NOMO-1 (cell line): Measurements from ENCODE around the gene PRCD.

Source experiments
- DNase-seq, 2 experiments: peaks; one replicate each; lab custom pipeline; 2025; ENCODE audit not compliant: unreplicated experiment in 2 of 2; lab: John Stamatoyannopoulos, UW

PRCD gene, protein sequence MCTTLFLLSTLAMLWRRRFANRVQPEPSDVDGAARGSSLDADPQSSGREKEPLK

DNA sequence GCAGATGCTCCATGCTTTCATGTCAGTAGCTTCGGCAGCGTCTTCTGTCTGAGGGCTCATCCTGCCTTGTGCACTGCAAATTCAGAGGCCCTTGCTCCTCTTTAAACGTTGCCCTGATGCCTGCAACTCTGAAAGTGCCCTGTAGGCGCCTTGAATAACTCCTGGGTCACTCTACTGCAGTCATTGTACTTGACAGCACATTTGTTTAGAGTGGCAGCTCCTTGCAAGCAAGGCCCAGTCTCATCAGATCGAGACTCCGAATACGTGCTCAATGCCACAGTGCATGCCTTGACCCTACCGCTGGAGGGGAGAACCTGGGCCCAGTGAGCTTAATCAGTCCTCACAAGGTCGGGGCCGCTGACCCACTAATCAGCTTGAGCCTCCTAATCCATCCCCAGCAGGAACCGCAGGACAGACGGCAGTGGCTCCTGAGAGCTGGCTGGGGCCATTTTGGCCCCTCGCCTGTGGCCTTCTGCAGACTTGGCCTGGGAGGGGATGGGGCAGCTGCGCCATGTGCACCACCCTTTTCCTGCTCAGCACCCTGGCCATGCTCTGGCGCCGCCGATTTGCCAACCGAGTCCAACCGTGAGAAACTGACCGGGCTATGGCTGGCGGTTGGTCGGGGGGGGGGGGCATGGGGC is at the start of gene PRCD:
Gene PRCD, plus strand, starts transcription at position 414 of the 641 bp plus-strand sequence. Its CDS starts 98 bp downstream, at position 512.
- no peak for DNase-seq

DNA sequence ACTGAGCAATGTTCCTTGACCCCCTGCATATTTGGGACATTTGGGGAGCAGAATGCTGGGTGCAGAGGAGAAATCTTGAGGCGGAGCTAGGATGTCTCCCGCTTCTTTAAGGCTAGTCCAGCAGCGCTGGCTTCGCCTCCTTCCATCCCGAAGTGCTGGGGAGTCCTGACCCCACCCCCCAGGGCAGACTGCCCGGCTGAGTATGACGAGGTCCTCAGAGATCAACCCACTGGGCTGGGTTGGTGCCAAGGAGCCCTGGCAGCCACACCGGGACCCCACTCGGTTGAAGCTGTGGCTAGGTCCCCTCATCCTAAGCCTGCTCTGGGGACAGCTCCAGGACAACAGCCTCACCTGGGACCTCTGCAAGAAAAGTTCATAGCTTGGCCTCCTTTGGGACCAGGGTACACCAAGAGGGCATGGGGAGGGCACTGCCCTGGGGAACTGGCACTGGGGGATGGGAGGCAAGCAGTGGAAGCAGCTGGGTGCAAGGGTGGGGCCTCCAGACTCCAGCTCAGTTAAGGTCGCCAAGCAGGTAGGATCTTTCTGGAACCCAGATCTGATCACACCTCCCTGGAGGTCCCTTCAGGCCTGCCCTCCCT is 49.6 kb upstream of the PRCD start:
- DNase-seq, result no peak

DNA sequence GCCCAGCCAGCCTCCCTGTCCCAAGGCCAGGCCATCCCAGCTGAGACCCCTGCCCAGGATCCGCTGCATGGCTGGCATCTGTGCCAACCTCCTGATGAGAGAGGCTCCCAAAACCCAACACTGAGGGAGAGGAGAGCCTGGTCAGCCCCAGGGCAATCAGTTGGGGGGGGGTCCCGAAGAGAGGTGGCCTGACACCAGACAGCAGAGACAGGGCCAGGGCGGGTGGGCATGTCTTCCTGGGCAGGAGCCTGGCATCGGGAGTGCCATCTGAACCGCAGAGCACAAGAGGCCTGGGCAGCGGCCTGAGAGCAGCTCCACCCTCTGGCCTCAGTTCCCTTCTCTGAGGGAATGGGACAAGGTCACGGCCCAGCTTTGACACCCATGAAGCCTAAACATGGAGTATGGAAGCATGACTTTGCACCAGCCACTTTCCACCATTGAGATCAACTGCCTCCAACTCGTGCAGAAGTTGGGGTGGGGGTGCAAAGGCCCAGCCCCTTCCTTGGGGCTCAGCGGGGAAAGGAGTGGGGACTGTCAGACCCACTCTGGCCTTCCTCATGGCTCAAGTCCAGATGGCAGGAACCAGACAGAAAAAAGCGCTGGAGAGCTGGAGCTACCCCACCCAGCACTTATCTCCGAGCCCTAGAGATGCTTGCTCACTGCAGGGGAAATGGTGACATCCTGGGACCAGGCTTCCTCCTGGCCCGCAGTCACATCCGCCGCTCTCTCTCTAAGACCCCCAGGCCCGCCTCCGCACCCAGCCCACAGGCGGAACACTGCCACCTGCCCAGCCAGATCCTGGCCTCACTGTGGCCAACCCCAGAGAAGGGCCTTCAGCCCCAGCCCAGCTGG is 48.3 kb upstream of the PRCD start:
- DNase-seq, result no peak

DNA sequence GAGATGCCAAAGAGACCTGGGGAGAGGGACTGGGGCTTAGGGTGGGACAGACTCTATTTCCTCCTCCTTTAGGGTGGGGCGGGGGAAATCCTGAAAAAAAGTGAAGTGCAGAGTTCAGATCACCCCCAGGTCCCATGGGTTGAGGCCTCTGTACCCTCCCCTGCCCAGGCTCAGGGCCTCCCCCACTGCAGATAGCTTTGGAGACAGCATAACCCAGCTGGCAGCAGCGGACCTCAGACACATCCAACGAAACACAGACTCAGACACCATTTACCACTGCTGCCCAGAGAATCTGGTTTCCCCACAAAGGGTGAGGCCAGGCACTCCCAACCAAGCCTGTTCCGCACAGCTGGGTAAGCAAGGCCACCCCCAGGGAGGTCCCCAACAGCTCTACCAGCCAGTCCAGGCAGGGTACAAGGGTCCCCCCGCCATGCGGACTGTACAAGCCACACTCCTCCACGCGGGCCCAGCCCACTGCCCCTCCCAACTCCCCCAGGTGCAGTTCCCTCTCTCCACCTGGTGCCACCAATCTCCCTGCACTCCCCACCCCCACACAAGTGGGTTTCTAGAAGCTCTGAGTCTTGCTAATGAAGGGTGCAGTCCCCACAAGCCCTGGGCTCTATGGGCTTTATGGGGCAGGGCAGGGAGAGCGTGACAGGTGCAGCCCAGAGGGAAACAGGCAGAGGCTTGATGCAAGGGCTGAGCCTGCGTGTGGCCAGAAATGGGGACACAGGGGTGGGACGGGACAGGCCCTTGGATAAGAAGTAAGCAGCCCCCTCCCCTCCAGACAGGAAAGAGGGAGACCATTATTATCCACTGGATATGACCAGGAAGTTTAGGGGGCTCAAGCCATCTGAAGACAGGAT is 47.5 kb upstream of the PRCD start:
- DNase-seq, result no peak

DNA sequence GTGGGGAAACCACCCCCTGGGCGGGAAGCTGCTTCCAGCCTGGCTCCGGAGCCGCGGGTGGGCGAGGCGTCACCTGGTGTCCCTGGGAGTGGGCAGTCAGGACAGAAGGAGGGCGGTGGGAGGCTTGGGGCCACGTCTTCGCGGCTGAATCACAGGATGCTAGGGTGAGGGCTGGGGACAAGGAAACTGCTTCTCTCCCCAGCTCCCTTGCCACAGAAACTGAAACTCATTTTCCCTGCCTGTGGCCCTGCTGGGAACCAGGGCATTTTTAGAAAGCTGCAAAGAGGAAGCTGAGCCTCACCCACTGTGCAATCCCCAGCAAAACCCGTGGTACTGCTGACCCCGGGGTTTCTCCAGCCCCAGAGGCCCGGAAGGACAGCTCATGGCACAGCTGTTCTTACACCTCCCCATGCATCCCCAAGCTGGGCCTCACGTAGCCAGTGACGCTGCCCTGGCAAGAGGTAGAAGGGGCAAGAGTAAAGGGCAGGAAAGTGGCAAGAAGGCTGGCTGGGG is 46.8 kb upstream of the PRCD start:
- peak; percentile 94 to 95 for DNase-seq

DNA sequence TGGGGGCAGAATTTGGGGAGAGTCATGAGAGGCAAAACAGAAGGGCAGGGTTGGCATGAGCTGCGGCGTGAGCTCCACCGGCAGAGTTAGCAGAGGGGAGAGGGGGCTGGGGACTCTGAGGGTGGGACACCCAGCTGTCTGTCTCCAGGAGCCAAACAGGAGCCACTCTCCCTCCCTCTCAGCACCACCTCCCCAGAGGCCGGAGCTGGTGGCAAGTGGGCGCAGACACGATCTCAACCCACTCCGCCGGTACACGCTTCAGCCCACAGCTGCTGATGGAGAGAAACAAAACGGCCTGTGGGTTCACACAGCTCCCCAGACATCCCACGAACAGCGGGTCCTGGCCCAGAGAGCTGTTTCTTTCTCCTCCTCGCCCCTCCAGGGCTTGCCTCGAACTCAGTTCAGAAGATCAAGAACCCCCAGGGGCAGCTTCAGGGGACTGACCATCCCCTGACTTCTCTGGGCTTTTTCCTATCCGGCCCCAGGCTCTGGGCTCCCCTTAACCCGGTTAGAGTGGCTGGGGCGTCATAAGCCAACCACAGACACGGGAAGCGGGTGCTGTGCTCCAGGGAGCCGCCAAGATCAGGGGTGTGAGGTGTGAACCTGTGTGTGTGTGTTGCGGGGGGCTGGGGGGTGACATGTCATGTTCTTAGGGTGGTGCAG is 46.2 kb upstream of the PRCD start:
- no peak for DNase-seq

DNA sequence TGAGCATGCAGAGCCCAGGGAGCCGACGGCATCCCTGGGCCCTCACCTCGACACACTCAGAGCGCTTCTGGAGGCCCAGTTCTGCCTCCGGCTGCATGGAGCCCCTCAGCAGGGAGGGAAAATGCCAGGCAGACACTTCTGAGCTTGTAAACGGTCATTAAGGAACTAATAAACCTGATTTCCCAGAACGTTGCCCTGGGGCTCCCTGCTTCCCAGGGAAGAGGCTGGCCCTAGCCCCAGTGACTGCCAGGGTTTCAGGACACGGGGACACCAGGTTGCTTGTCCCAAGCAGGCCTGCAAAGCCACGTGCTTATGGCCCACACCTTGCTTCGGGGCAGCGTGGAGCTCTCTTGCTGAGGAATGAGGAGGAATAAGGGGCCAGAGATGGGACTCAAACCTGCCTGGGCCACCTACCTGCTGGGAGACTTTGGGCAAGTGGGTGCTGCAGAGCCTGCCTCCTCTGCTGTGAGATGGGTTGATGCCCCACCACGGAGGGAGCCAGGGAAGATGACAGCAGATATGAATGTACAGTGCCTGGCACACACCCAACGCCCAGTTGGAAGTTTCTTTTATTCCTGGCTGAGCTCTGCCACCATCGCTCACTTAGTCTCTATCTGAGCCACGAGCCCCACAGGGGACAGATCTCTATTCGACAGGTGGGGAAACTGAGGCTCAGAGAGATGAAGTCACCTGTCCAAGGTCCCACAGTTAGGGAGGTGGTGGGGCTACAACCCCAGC is 44.0 kb upstream of the PRCD start:
- DNase-seq, result no peak

DNA sequence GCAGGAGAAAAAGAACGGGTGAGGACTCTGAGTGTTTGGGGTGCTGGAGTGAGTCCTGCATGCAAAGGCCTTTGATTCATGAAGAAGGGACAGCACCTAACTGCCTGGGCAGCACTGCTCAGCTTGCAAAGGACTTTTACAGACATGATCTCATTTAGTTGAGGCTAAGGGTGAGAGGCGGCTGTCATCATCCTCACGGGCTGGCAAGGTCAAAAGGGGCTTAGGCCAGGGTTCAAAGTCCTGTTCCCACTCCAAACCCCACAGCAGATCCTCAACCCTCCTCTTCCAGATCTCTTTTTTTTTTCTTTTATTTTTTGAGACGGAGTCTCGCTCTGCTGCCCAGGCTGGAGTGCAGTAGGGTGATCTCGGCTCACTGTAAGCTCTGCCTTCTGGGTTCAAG is 43.4 kb upstream of the PRCD start:
- no peak for DNase-seq

DNA sequence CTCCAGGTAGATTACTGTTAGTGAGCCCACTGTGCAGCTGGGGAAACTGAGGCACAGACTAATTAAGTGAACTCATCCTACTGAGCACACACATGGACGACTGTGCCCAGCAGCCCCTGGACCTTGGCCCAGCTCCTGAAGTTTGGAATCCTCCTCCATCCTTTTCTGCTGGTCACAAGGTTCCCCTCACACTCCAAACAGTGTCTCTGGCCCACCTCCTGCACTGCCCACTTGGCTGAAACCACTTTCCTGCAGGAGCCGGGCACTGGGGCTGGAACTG is 42.2 kb upstream of the PRCD start:
- DNase-seq, result no peak

DNA sequence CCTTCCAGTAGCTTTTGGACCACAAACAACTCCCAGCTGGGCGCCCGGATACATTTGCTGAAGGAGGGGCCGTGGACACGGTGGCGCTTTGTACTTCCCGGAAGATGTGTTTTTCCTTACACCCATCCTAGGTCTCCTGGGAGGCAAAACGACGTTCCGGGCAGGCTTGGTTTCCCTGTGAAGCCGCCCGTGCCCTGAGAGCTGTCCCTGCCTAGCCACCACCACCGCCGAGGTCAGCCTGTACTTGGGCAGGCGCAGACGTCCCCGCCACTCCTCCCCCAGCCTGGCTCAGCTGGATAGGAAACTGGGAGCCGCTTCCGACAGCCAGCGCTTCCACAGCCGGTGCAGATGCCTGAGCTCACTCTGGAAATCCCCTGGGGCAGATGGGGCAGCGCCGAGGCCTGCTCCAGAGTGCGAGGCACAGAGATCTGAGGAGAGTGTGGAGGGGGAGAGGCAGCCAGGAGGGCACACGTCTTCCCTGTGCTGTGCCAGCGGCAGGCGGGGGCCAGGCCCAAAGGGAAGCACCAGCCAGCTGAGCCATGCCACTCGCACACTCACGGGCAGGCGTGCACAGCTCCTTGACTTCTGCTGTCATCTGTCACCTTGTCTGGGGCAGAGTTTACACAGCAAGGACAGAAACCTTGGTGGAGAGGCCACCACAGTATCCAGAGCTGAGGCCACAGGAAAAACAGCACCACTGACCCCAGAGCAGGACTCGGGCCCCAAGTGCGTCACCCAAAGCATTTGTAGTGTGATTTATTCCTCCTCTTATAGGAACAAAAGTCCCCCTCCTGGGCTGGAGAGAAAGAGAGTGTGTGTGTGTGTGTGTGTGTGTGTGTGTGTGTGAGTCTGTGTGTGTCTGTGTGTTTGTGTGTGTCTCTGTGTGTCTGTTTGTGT is 41.6 kb upstream of the PRCD start:
- DNase-seq, result no peak

DNA sequence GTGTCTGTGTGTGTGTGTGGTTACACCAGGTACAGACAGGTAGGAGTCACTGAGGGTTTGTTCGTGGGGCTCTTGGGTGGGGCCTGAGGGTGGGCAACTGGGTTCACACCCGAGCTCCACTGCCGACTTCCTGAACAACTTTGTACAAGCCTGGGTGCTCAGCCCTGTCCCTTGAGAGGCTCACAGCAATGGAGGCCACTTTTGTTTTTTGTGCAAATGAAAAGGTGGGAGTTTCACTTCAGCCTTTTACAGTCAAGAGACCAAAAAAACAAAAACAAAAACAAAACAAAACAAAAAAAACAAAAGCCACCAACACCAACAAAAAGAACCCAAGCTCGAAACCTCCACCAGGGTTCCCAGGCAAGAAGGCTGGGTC is 41.0 kb upstream of the PRCD start:
- no peak for DNase-seq

DNA sequence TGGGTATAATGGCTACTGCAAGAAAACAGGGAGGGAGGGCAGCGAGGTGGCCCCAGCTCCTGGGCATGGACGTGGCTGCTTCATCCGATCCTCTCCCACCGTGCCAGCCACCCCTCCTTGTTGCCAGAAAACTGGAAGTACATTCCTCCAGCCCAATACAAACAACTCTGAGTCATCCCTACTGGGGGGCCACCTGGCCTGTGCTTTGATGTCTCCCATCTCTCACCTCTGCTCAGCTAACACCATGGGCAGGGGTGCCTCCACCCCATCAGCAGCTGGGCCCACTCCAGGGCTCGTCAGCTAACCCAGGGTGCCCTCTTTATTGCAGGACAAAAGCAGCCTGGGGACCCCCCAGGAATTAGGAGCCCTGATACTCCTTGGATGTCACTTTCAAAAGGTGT is 40.6 kb upstream of the PRCD start:
- no peak for DNase-seq

DNA sequence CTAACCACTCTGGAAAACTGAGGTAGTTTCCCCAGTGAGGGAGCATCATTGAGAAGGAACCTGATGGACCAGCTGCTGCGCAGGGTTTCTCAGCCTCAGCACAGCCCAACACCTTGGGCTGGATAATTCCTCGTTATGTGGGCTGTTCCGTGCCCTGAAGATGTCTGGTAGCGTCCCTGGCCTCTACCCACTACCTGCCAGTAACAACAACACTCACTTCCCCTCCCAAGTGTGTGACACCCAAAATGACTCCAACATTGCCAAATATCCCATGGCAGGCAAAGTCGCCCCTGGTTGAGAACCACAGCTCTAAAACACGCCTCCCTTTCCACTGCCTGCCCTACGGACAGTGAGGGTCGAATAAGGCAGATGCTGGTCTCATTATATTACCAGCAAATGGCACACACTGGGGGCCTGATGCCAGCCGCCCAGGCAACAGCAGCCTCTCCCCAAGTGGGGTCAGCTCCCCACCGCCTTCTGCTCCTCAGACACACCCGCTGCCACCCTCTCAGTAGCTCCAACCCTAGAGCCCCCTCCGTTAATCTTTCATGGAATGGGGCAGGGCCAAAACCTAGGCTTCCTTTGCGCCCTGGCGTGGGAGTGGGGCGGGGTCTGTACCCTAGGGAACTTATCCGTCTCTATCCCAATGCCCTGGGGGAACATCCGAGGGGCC is 39.6 kb upstream of the PRCD start:
- DNase-seq, result peak in 1 of 2 experiments; percentile 55

DNA sequence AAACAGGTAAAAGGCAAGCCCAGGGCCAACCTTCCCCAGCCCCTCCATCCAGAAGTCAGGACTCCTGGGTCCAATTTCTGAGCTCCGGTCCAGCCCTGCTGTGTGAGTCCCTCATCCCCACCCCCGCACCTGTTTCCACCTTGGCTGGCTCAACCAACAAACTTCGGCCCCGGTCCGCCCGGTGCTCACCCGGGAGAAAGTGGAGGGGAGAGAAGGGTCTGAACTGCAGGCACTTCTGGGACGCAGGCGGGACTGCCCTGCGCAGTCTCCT is 39.2 kb upstream of the PRCD start:
- peak in 1 of 2 experiments; percentile 13 for DNase-seq

DNA sequence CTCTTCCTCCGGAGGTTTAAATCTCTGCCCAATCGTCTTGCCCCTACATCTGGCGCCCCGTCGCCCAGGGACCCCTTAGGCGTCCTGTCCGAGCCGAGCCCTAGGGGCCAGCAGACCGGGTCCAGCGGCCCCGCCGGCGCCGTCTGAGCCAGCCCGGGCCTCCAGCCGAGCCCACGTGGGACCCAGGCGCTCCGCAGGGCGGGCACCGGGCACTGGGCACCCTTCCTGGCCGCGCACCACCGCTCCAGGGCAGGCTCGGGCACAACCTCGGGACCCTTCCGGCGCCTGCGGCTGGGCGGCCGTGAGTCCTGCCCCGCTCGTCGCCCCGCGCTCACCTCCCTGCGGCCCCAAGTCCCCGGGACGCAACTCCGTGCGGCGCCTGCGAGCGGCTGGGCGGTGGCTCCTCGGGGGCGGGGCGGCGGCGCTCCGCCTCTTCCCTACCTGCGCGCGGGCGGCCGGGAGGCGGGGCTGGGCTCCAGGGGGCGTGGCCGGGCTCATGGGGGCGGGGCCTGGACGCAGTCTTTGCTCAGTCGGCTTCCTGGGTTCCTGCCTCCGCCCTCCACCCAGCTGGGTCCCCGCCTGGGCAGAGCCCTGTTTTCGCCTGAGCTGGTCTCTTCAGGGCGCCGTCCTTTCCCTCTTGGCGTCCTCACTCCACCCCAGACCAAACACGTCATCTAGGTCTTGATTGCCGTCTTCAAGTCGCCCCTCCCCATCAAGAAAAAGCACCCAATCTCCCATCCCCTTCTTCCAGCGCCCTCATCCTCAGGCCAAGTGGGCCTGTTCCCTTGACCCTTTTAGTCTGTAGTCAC is 38.6 kb upstream of the PRCD start, which contains the start of gene RHBDF2:
Gene RHBDF2, minus strand, starts transcription at position 406 of the 809 bp plus-strand sequence. CDS start 19,899 bp downstream, outside the sequence.
- DNase-seq, result peak; percentile 73 to 81

DNA sequence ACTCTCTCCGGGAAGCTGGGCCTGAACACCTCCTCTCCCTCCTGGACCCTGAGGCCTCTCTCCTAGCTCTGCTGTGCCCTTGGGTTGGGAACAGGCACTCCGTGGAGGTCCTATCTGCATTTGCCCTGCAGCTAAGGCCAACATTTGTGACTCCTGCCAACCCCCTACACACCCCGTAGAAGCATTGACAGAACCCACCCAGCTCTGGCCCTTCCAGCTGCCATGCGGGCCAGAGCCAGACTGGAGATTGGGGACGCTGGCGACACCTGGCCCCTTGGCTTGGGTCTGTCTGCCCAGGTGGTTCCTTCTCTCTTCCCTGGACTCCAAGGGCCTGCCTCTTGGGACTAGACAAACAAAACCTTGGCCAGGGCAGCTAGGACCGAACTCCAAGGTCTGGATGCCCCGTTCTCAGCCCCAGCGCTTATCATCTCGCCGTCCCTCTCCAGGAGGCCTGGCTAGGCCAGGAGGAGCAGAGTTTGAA is 38.0 kb upstream of the PRCD start:
- DNase-seq, result no peak
